Stimulated activated naive CD8-positive, alpha-beta T cell treated with anti-CD3 and anti-CD28 coated beads, Interleukin-15, amount 100 ng/mL, for 72 hours (primary cell): ENCODE data around the gene LECT2.

Source experiments
- ATAC-seq: fragments of 150-1000 bp; cut with Tn5 transposase; 2 replicates; pipeline ENCODE4 v1.10.0; 2021; ENCODE audit warnings: mild to moderate bottlenecking, moderate library complexity
- DNase-seq, 2 donors: peaks; one replicate each; pipeline ENCODE4 v3.0.0; 2021 to 2022
- H3K27ac Mint-ChIP-seq, 2 donors: one replicate each; pipeline ENCODE4 v1.8.0; 2022; ENCODE audit warnings: mild to moderate bottlenecking in 2 of 2, mixed read lengths in 2 of 2, moderate library complexity in 2 of 2
- H3K27me3 Mint-ChIP-seq: one replicate; pipeline ENCODE4 v1.8.0; 2022; ENCODE audit warnings: mixed read lengths
- H3K4me1 Mint-ChIP-seq: one replicate; pipeline ENCODE4 v1.8.0; 2022; ENCODE audit warnings: mild to moderate bottlenecking, mixed read lengths
- H3K4me3 Mint-ChIP-seq, 2 donors: one replicate each; pipeline ENCODE4 v1.8.0; 2022; ENCODE audit warnings: mild to moderate bottlenecking in 2 of 2, mixed read lengths in 2 of 2, moderate library complexity in 1 of 2
- H3K9me3 Mint-ChIP-seq, 2 donors: one replicate each; pipeline ENCODE4 v1.8.0; 2022; ENCODE audit warnings: mixed read lengths in 2 of 2

The LECT2 gene

DNA sequence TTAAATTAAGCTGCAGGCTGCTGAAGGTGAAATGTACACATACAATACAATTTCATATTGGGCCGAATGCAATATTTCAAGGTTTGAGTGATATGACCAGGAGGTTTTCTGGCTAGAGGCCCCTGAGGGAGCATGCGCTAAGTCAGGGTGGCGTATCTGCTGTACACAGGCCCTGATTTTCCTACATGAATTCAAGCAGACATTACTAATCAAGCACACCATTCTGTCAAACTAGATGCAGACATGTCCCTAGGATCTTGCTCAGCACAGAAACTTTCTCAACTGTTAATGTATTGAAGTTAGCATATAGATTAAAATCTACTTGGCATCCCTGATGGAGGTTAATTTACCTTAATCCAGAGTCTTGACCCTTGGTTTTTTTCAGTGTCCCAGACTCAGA lies 10.7 kb upstream of the LECT2 start:
- Mint-ChIP-seq H3K4me1 (no peaks in the 10 kb centered on the region), H3K9me3 (no peaks in the 10 kb centered on the region), H3K4me3 (no peak overlapping the region), H3K27me3 (no peaks in the 10 kb centered on the region), H3K27ac (no peak overlapping the region)
- ATAC-seq (no peak), DNase-seq (no peak)

DNA sequence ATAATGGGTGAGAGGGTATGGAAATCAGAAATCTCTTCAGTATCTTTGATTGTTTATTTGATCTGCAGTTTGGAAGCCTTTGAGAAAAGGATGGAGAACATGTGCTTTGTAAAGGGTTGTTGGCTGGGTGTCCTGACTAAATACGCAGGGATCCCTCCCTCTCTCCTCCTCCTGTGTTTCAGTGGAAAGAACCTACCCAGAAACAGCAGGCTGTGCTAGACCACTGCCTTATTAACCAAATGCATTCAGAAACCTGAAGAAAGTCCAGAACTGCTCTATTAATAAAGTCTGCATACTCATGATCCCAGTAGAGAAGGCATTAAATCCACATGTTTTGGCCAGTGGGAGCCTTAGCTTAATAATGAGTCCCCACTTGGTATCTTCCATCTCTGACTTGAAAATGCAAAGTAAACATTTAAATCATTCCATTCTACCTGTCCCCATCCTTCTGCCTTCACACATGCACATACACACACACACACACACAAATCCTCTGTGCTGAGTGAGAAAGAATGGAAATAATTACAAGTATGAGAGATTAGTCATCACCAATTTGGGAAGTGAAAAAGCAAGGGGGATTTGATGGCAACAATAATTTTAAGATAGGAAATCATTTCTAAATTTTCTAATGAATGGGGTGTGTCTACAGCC lies 10.0 kb upstream of the LECT2 start:
- DNase-seq (no peak), ATAC-seq (no peak)
- Mint-ChIP-seq H3K4me3 (no peak overlapping the region), H3K27me3 (peaks cover 7% of the 10 kb centered on the region), H3K4me1 (no peaks in the 10 kb centered on the region), H3K9me3 (no peaks in the 10 kb centered on the region), H3K27ac (no peak overlapping the region)

DNA sequence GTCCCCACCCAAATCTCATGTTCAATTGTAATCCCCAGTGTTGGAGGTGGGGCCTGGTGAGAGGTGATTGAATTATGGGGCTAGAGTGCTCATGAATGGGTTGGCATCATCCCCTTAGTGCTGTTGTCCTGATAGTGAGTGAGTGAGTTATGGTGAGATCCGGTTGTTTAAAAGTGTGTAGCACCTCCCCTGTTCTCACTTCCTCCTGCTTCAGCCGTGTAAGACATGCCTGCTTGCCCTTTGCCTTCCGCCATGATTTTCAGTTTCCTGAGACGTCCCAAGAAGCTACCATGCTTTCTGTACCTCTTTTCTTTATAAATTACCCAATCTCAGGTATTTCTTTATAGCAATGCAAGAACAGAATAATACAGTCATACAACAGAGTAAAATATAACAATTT lies 742 bp upstream of the LECT2 start:
- H3K27me3 Mint-ChIP-seq, result peaks cover 26% of the 10 kb centered on the region
- H3K4me1 Mint-ChIP-seq, result no peaks in the 10 kb centered on the region
- ATAC-seq (no peak), DNase-seq (no peak)
- no peak overlapping the region for H3K4me3 Mint-ChIP-seq
- H3K9me3 Mint-ChIP-seq, result no peaks in the 10 kb centered on the region
- H3K27ac Mint-ChIP-seq, result no peak overlapping the region

DNA sequence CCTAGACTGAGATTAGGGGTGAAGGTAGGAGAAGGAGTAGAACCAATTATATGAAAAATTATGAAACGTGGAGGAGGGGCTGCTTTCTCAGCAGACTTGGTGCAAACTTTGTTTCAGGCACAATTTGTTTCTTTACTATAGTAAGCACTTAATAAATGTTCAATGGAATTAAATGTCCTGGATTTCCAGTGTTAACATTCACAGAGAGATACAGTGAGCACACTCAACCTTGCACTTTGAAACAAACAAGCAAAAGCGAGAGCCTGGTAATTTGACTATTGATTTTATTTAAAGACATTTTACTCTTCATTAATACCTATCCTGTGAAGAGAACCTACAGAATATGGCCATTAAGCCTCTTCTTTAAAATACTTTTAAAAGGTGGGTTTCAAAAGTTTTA lies 933 bp downstream of the LECT2 start:
- ATAC-seq (no peak), DNase-seq (no peak)
- H3K4me1 Mint-ChIP-seq, result no peaks in the 10 kb centered on the region
- no peak overlapping the region for H3K27ac Mint-ChIP-seq
- peaks cover 9% of the 10 kb centered on the region for H3K27me3 Mint-ChIP-seq
- no peaks in the 10 kb centered on the region for H3K9me3 Mint-ChIP-seq
- no peak overlapping the region for H3K4me3 Mint-ChIP-seq

DNA sequence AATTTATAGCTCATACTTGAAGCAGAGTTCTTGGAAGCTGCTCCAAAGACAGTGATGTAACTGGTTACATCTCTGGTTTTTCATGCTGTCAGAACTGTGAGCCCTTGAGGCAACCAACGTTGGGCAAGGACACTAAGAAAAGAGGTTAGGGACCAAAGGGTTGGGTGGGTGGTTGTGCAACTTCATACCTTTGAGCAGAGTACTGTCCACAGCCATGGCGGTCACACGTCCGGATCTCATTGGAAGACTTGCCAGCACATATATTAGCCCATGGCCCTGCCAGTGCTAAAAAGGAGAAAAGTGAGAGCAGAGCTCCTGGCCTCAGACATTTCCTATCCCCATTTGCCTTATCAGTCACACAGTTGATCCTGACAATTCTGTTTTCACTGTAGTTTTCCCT lies 2.1 kb downstream of the LECT2 start:
- Mint-ChIP-seq H3K9me3 (no peaks in the 10 kb centered on the region), H3K27ac (no peak overlapping the region), H3K27me3 (peaks cover 6% of the 10 kb centered on the region), H3K4me1 (no peaks in the 10 kb centered on the region), H3K4me3 (no peak overlapping the region)
- no peak for ATAC-seq
- no peak for DNase-seq

DNA sequence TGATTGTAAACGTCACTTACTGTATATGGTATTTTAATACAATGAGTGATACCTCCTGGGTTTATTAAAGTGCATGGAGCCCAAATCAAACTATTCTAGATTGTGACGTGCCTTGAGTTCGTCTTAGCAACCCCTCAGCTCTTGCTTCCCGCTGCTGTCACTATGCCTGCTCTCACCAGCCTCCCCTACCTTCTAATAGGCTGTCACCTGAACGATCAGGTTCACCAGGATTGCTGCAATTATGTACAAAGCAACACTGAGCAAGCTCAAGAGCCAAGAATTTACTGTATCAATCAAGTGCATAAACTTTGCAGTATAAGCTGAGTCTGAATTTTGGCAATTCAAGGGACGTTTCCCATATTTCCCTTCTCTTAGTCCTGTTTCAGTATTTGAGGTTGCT lies 3.0 kb downstream of the LECT2 start:
- no peak overlapping the region for H3K27ac Mint-ChIP-seq
- H3K9me3 Mint-ChIP-seq, result no peaks in the 10 kb centered on the region
- ATAC-seq (no peak), DNase-seq (no peak)
- H3K4me3 Mint-ChIP-seq, result no peak overlapping the region
- H3K27me3 Mint-ChIP-seq, result peaks cover 6% of the 10 kb centered on the region
- no peaks in the 10 kb centered on the region for H3K4me1 Mint-ChIP-seq

DNA sequence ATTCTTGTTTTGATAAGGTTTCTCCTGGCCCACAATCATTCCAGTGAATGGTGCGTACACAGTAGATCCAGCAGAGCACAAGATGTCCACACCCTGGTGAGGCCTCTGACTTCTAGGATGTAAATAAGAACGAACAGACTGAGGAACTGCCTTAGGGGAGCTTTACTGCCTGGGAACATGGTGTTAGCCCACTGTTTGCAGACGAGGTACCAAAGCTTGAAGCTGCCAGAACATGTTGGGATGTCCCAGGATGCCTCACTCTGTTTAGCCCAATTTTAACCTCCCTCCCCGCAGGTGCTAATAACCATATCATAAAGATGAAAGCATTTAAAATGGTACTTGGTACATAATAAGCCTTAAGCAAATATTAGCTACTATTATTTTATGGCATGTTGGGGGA lies 3.5 kb downstream of the LECT2 start:
- ATAC-seq, result no peak
- no peaks in the 10 kb centered on the region for H3K9me3 Mint-ChIP-seq
- no peak overlapping the region for H3K4me3 Mint-ChIP-seq
- no peaks in the 10 kb centered on the region for H3K4me1 Mint-ChIP-seq
- no peak overlapping the region for H3K27ac Mint-ChIP-seq
- no peak for DNase-seq
- peaks cover 6% of the 10 kb centered on the region for H3K27me3 Mint-ChIP-seq

DNA sequence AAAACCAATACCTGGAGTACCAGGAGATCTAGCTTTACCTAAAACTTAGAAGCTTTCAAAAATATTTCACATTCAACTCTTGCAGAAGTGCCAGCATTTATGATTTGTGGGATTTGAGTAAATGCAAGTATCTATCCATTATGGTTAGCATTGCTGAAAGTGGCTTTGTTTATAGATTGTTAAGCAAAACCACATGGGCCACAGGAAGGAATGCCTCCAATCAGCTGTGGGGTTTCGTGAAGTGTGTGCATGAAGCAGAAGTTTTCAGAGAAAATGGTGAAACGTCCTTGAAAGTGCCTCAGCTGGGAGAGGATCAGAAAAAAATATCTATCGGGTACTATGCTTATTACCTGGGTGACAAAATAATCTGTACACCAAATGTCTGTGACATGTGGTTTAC lies 4.2 kb downstream of the LECT2 start:
- H3K27me3 Mint-ChIP-seq, result peaks cover 6% of the 10 kb centered on the region
- H3K4me3 Mint-ChIP-seq, result no peak overlapping the region
- ATAC-seq (no peak), DNase-seq (no peak)
- H3K9me3 Mint-ChIP-seq, result no peaks in the 10 kb centered on the region
- H3K4me1 Mint-ChIP-seq, result no peaks in the 10 kb centered on the region
- H3K27ac Mint-ChIP-seq, result no peak overlapping the region

DNA sequence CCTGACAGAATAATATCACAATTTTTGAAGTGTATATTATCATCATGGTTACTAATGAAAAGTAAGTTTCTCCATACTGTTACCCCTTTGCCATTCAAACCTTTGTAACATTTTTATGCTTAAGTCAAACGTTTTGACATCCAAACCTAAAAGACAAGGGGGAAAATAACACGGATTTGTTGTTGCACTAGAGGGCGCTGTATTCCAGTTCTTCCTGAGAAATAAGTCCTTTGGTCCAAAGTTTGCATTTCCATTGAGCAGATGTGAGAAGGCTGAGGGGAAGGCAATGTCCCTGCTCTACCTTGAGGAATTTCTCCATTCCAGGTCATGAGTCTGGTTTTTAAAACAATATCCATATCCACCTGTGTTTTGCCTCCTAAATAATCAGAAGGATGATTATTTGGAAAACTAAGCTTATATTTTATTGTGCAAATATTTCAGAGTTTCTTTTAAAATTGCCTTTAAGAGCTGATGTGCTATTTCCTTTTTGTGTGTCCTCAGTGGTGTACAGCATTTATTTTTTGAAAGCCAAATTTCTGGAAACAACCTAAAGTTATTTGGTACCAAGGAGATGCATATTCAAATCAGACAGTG lies 9.7 kb downstream of the LECT2 start:
- H3K9me3 Mint-ChIP-seq, result no peaks in the 10 kb centered on the region
- DNase-seq (peak in 1 of 2 donors; percentile 10), ATAC-seq (no peak)
- no peak overlapping the region for H3K27ac Mint-ChIP-seq
- peaks cover 20% of the 10 kb centered on the region for H3K27me3 Mint-ChIP-seq
- H3K4me1 Mint-ChIP-seq, result no peaks in the 10 kb centered on the region
- H3K4me3 Mint-ChIP-seq, result no peak overlapping the region

DNA sequence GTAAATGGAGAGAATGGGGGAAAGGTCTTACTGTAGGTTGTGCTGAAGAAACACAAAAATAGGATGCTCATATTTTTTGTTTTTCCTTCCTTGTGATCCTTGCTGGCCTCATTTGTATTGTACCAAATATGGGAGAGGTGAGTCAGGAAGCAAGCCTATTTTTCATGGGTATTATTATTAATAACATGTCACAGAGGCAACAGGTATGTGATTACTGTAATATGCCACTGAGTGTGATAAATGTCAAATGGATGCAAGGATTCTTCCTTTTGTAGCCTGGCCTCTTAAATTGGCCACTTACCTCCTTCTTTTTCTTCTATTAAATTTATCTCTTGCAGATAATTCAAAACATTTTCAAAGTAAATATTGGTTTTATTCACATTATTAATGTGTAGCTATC lies 10.2 kb downstream of the LECT2 start:
- Mint-ChIP-seq H3K9me3 (no peaks in the 10 kb centered on the region), H3K4me1 (no peaks in the 10 kb centered on the region), H3K27ac (no peak overlapping the region), H3K27me3 (peaks cover 20% of the 10 kb centered on the region), H3K4me3 (no peak overlapping the region)
- DNase-seq, result no peak
- no peak for ATAC-seq

DNA sequence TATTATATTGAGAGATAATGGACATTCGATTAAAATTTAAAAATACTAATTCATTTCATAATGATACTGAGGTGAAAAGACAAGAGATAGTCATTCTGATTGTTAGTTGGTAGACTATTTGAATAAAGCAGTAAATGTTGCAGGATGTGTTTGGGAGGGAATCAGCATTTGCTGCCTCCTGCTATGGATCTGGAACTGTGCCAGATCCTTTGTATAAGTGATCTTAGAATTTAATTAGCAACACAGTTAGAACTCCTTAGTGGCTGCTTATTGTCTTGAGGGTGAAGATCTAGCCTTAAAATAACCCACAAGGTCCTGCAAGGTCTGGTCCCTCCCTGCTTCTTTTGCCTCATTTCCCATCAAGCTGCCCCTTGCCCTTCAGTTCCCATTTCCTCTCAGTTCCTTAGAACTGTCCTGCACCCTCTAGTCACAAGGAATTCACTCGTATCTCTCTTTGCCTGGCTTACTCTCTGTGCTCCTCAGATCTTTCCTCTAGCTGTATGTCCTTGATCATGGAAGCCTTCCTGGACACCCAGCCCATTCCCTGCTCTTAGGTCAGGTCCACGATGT lies 12.5 kb downstream of the LECT2 start:
- no peak for DNase-seq
- no peak for ATAC-seq
- Mint-ChIP-seq H3K9me3 (no peaks in the 10 kb centered on the region), H3K27me3 (peaks cover 23% of the 10 kb centered on the region), H3K27ac (no peak overlapping the region), H3K4me3 (no peak overlapping the region), H3K4me1 (no peaks in the 10 kb centered on the region)

DNA sequence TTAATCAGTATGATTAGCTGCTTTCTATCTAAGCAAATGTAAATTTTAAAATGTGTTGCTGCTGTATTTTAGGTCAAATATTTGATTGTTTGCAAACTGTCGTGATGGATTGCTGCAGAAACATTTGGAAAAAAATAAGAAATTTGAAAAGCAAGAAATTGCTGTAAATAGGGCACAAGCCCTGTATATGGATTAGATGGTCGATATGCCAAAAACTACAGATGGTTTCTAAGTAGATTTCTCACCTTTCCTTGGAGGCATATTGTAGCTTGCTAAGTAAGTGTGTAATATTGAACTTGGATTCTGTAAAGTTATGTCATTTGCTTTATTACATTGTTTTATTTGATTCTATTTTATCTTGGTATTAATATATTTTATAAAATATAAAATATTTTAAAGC lies 13.1 kb downstream of the LECT2 start:
- no peaks in the 10 kb centered on the region for H3K4me1 Mint-ChIP-seq
- peaks cover 23% of the 10 kb centered on the region for H3K27me3 Mint-ChIP-seq
- no peak for ATAC-seq

DNA sequence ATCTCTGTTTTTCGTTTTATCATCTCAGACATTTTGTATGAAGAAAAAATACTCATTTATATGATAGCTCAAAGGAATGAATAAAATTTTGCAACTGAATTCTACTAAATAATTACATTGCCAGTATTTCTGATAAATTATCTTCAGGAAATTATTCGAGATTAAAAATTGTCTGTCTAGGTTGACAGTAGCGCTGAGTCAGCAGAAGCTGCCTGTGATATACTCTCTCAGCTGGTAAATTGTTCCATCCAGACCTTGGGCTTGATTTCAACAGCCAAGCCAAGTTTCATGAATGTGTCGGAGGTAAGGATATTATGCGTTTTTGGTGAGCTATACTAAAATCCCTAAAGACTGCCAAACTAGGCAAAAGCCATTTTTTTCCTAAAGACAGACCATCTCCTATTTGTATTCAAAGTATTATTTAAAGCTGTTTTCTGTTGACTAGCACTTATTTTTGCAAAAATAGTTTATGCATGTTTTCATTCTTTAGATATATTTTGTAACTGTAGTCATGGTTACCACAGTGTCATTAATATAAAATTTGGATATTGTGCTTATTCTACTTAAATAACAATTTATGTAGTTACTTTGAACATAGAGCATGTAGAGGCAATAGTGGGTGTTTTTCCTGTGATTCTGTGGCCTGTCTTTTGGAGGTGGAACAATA lies 17.4 kb downstream of the LECT2 start:
- DNase-seq, result no peak
- Mint-ChIP-seq H3K27ac (no peak overlapping the region), H3K4me1 (no peaks in the 10 kb centered on the region), H3K27me3 (peaks cover 15% of the 10 kb centered on the region), H3K9me3 (no peaks in the 10 kb centered on the region), H3K4me3 (no peak overlapping the region)
- ATAC-seq, result no peak

More for the DNA sequence above, 13.1 kb downstream of the LECT2 start:
- Mint-ChIP-seq H3K9me3 (no peaks in the 10 kb centered on the region), H3K27ac (no peak overlapping the region), H3K4me3 (no peak overlapping the region)
- no peak for DNase-seq

DNA sequence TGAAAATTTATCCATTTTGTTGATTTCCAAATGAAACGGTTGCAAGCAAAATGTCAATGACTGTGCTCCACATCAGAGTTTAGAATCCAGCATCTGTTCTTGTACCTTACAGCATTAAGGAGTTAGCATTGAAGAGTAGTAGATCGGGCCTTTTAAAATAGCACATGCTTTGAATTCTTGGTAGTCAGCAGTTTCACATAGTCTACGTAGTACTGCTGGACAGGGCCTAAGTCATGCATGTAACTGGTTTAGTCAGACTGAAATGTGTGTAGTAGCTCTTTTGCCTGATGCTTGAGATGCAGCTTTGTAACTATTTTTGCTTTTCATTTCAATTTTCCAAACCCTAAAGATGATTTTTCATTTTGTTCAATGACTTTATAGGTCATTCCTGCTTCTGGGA lies 19.8 kb downstream of the LECT2 start:
- Mint-ChIP-seq H3K9me3 (no peaks in the 10 kb centered on the region), H3K4me3 (no peak overlapping the region), H3K4me1 (no peaks in the 10 kb centered on the region), H3K27me3 (peaks cover 39% of the 10 kb centered on the region), H3K27ac (no peak overlapping the region)
- DNase-seq (no peak), ATAC-seq (no peak)

DNA sequence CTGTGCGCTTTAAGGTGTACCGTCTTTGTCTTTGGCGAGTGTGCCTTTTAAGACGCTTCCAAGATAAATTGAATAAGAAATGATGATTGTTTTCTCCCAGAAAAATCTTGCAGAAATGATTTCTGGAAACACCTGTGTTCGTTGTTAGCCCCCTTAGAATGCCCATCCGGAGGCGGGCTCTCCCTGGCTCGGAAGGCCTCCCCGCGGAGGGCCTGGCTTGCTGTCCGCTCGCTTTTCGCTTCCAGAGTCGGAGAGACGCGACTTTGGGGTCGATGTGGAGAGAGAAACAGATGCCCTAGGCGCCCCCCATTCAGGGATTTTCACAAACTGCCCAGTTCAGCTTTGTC lies 23.9 kb downstream of the LECT2 start:
- Mint-ChIP-seq H3K4me1 (no peaks in the 10 kb centered on the region), H3K4me3 (no peak overlapping the region), H3K9me3 (no peaks in the 10 kb centered on the region), H3K27me3 (peaks cover 61% of the 10 kb centered on the region), H3K27ac (no peak overlapping the region)
- DNase-seq (no peak), ATAC-seq (no peak)
